Brain microvascular endothelial cell (primary cell): ENCODE results near the gene NTM.

Experiments used
- DNase-seq: peaks from one replicate; pipeline ENCODE4 v3.0.0-alpha.2; 2020
- H3K27ac ChIP-seq: fragments of 250-450 bp; sonication (Bioruptor Pico); 2 replicates; pipeline ENCODE4 v1.5.1; 2020; ENCODE audit warnings: mild to moderate bottlenecking, moderate library complexity
- H3K27me3 ChIP-seq: fragments of 250-450 bp; sonication (Bioruptor Pico); replicated peaks from 2 replicates; pipeline ENCODE4 v1.5.1; 2020; ENCODE audit warnings: mild to moderate bottlenecking
- H3K36me3 ChIP-seq: fragments of 250-450 bp; sonication (Bioruptor Pico); replicated peaks from 2 replicates; pipeline ENCODE4 v1.5.1; 2020; ENCODE audit warnings: mild to moderate bottlenecking
- H3K4me3 ChIP-seq: 2 replicates; pipeline ENCODE4 v1.5.1; 2011; ENCODE audit warnings: low read depth, mild to moderate bottlenecking, control low read depth, low read length, moderate library complexity
- in situ Hi-C: cut with HindIII; loops from 2 replicates; pipeline ENCODE4 v1.10.0; 2017; ENCODE audit warnings: low sequenced_read_pairs, low pct_ligation_motif_present
- TF ChIP-seq, protein P1 (sequence below): IDR thresholded peaks from 2 replicates; pipeline ENCODE4 v1.5.1; 2011; ENCODE audit warnings: low read depth, mild to moderate bottlenecking, moderate library complexity, low read length, control low read depth, inconsistent platforms; ENCODE audit errors: missing control alignments

NTM gene

DNA sequence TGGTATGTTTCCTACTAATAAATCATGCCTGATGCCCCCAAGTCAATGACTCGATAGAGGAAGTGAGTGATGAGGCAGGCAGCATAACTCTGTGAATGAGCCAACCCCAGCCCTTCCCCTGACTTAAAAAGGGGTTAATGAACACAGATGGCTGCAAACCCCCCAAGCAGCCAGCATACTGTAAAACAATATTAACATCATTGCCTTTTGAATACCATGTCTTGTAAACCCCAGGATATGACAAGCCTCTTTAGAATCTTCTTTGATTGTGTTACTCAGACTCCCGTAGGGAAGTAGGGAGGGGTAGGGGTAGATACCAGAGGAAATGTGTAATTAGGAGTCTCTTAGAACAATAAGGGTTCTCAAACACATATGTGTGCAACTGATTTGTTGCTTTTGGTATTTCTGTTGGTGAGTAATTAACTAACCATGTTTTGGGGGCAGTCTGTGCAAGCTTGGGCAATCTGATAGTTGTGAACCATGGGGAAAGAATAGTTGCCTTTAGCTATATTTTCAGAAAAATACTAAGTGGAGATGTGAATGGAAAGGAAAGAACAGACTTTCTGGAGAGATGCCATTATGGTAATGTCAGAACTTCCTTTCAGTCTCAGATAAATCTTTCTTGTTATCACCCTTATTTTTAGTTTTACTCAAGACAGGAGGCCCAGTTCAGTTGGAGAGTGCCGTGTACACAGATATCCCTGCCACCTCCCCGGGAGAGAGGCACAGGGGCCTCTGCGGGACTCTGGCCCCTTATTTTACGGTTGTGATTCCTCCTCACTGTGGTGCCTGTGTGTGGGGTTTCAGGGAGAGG is 701.8 kb downstream of the NTM start:
- peak overlapping the region; percentile 97 for H3K27ac ChIP-seq
- H3K27me3 ChIP-seq = no peaks in the 10 kb centered on the region
- no peak overlapping the region for H3K4me3 ChIP-seq
- in situ Hi-C loops = no loop called here
- TF ChIP-seq, protein P1, sequence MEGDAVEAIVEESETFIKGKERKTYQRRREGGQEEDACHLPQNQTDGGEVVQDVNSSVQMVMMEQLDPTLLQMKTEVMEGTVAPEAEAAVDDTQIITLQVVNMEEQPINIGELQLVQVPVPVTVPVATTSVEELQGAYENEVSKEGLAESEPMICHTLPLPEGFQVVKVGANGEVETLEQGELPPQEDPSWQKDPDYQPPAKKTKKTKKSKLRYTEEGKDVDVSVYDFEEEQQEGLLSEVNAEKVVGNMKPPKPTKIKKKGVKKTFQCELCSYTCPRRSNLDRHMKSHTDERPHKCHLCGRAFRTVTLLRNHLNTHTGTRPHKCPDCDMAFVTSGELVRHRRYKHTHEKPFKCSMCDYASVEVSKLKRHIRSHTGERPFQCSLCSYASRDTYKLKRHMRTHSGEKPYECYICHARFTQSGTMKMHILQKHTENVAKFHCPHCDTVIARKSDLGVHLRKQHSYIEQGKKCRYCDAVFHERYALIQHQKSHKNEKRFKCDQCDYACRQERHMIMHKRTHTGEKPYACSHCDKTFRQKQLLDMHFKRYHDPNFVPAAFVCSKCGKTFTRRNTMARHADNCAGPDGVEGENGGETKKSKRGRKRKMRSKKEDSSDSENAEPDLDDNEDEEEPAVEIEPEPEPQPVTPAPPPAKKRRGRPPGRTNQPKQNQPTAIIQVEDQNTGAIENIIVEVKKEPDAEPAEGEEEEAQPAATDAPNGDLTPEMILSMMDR = no peak
- H3K36me3 ChIP-seq = no peaks in the 10 kb centered on the region
- DNase-seq = peak; percentile 96

DNA sequence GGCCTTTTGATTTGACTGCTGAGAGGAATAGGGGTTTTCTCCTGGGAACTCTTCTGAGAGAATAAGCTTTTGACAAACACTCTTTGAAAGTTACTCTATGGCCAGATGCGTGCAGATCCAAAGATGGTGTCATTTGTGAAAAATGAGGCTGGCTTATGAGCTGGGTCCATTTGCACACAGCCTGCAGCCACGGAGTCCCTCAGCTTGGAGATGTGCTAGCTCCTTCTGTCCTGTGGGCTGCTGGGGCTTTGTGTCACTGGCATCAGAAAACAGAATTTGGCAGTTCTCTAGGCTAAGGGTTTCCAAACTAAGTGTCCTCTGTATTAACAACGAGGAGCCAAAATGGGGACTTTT is 702.4 kb downstream of the NTM start:
- in situ Hi-C loops = no loop called here
- H3K4me3 ChIP-seq = no peak overlapping the region
- peak; percentile 33 for DNase-seq
- H3K27ac ChIP-seq = peak overlapping the region; percentile 97
- TF ChIP-seq, protein P1 = no peak
- H3K27me3 ChIP-seq = no peaks in the 10 kb centered on the region
- H3K36me3 ChIP-seq = no peaks in the 10 kb centered on the region

DNA sequence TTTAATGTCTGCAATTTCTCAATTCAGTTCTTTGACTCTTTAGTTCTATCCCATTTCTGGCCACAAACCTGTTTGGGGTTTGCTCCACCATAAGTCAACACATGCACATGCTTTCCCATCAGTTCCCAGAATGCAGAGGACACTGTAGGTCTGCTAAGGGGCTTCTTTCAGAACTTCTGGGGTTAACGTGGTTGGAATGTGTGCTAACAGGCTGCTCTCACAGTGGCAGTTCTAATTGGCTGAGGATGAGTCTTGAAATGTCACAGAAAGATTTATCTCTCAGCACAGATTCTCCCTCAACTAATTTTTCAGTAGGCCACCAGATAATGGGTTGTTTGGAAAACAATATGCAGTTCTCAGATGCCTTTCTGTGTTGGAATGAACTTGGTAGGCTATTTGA is 703.4 kb downstream of the NTM start:
- Histone ChIP-seq H3K4me3 (no peak overlapping the region), H3K27me3 (no peaks in the 10 kb centered on the region), H3K36me3 (no peaks in the 10 kb centered on the region), H3K27ac (peak overlapping the region; percentile 97)
- DNase-seq = no peak
- in situ Hi-C loops = no loop called here
- TF ChIP-seq, protein P1 = no peak

DNA sequence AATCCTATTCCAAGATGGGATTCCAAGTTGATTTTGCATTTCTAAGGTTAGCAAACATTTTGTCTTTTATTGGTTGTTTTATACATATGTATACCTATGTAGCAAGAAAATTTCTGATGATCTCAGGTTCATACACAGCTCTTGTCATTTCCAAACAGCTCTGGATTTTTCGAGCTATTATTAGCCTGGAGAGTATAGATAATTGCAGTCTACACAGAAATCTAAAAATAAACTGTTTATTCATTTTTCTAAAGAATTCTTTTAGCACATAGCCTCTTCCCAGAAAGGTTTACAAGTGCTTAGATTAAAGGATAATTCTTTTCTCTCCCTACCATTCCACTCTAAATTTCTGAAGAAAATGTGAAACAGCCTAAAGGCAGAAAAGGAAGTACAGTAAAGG is 705.0 kb downstream of the NTM start:
- no peaks in the 10 kb centered on the region for H3K27me3 ChIP-seq
- no peak overlapping the region for H3K4me3 ChIP-seq
- H3K27ac ChIP-seq = no peak overlapping the region
- no peaks in the 10 kb centered on the region for H3K36me3 ChIP-seq
- TF ChIP-seq, protein P1 = no peak
- in situ Hi-C loops = no loop called here
- no peak for DNase-seq

DNA sequence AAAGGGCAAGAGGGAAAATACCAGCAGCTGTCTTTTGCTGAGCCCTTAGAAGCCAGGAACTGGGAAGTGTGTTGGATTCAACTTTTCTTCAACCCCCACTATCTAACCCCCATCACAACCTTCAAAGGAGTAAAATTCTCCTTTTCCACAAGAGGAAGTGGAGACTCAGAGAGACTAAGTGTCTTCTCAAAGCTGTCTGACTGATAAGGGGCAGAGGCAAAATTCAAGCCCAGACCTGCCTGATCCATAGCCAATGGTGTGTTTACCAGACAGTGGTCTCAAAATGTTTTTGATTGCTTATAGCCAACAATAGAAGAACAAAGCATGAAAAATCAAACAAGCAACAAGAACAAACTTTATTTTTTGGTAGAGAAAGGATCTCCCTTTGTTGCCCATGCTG is 707.0 kb downstream of the NTM start:
- Histone ChIP-seq H3K36me3 (no peaks in the 10 kb centered on the region), H3K27ac (no peak overlapping the region), H3K4me3 (no peak overlapping the region), H3K27me3 (no peaks in the 10 kb centered on the region)
- TF ChIP-seq, protein P1 = no peak
- DNase-seq = no peak
- in situ Hi-C loops = no loop called here
